Panc1 (cell line): ENCODE measurements around the gene AP3D1. TPM values are rescaled to one million over a fixed set of nuclear protein-coding genes. Genes with fewer than 3 reads are reported as not detected.
A peak's percentile ranks its signal among the peaks of the same experiment; 100 is the strongest.

Experiments
- ATAC-seq: fragments of 200-7000 bp; cut with Tn5 transposase; 2 replicates; pipeline ENCODE4 v1.9.1; 2020; ENCODE audit warnings: mild to moderate bottlenecking, moderate library complexity
- BruUV-seq: library from RNA; stranded (reverse); fragments of 400-500 nt; replicated peaks from 2 replicates; lab custom pipeline; 2021; lab: Mats Ljungman, UMichigan
- CTCF ChIA-PET: fragments of 300-600 bp; sonication (Branson Sonifier 250); formaldehyde crosslinking; loops from one replicate; lab custom pipeline; 2022; ENCODE audit warnings: antibody characterized with exemption; lab: Charles Lee
- POLR2A ChIA-PET: fragments of 300-600 bp; sonication (Branson Sonifier 250); formaldehyde crosslinking; loops from one replicate; lab custom pipeline; 2022; ENCODE audit warnings: antibody characterized with exemption; lab: Charles Lee
- DNase-seq: peaks from one replicate; pipeline ENCODE4 v3.0.0-alpha.2; 2010; ENCODE audit warnings: low read depth, low spot score
- H3K27ac ChIP-seq: 2 replicates; pipeline ENCODE4 v1.5.1; 2011; ENCODE audit warnings: mild to moderate bottlenecking, low read length, inconsistent platforms
- H3K27me3 ChIP-seq: fragments of 200-500 bp; sonication (Bioruptor generic); 2 replicates; pipeline ENCODE4 v1.6.0; 2014; ENCODE audit warnings: low read length, inconsistent platforms; ENCODE audit not compliant: control insufficient read depth, insufficient read depth
- H3K36me3 ChIP-seq: fragments of 200-500 bp; sonication (Bioruptor generic); 2 replicates; pipeline ENCODE4 v1.5.1; 2014; ENCODE audit warnings: inconsistent platforms, mild to moderate bottlenecking, low read length, moderate library complexity; ENCODE audit not compliant: control insufficient read depth, insufficient read depth
- H3K4me1 ChIP-seq: 2 replicates; pipeline ENCODE4 v1.5.1; 2011; ENCODE audit warnings: inconsistent platforms, mild to moderate bottlenecking, low read length, moderate library complexity; ENCODE audit not compliant: control insufficient read depth, insufficient read depth
- H3K4me3 ChIP-seq, 2 experiments: 2 replicates each; pipeline ENCODE4 v1.5.1; 2011 to 2012; ENCODE audit warnings: low read depth in 2 of 2, low read length in 2 of 2, mild to moderate bottlenecking in 2 of 2, inconsistent platforms in 1 of 2, moderate library complexity in 1 of 2
- H3K9me3 ChIP-seq: fragments of 200-500 bp; sonication (Bioruptor generic); 2 replicates; pipeline ENCODE4 v1.5.1; 2014; ENCODE audit warnings: low read depth, mild to moderate bottlenecking, inconsistent platforms, low read length, moderate library complexity; ENCODE audit not compliant: control insufficient read depth, insufficient read depth
- POLR2AphosphoS5 ChIP-seq: IDR thresholded peaks from 2 replicates; pipeline ENCODE4 v1.6.1; 2012; ENCODE audit warnings: mild to moderate bottlenecking, low read depth, low read length, moderate library complexity
- REST ChIP-seq, 2 experiments: IDR thresholded peaks; 2 replicates each; pipeline ENCODE4 v1.6.1; 2011 to 2012; ENCODE audit warnings: low read depth in 2 of 2, control low read depth in 1 of 2, low read length in 1 of 2, mild to moderate bottlenecking in 1 of 2, moderate library complexity in 1 of 2; ENCODE audit not compliant: insufficient read depth in 1 of 2
- SIN3A ChIP-seq: IDR thresholded peaks from 2 replicates; pipeline ENCODE4 v1.6.1; 2012; ENCODE audit warnings: low read depth, mild to moderate bottlenecking, low read length, moderate library complexity, borderline replicate concordance; ENCODE audit not compliant: insufficient read depth
- TCF7L2 ChIP-seq: IDR thresholded peaks from 2 replicates; pipeline ENCODE4 v1.6.1; 2011; ENCODE audit warnings: mild to moderate bottlenecking, low read depth, low read length, inconsistent platforms
- in situ Hi-C: cut with HindIII; loops from 2 replicates; pipeline ENCODE4 v1.10.0; 2016; ENCODE audit warnings: low sequenced_read_pairs, low pct_unique_long_range_greater_than_20kb
- intact Hi-C: fragments of 100-400 bp; cut with micrococcal nuclease; formaldehyde crosslinking; loops from one replicate; pipeline ENCODE4 v1.10.0; 2022; ENCODE audit not compliant: unreplicated experiment
- total RNA-seq: library from RNA; stranded (reverse); gene quantifications from one replicate; pipeline ENCODE4 v1.2.1, GENCODE V29; 2021; ENCODE audit not compliant: unreplicated experiment

The AP3D1 gene
- total RNA-seq, 1 experiment from 2014 or later: 167 TPM

- ATAC-seq (no peak), DNase-seq (no peak)
- in situ Hi-C loops (no loop called here), intact Hi-C loops (no loop called here)
- Histone ChIP-seq H3K36me3 (peaks cover 2% of the 10 kb centered on the region; the same call in 1 of the 2 replicates), H3K4me3 (no peak overlapping the region), H3K4me1 (no peaks in the 10 kb centered on the region), H3K9me3 (no peaks in the 10 kb centered on the region), H3K27ac (no peak overlapping the region), H3K27me3 (no peaks in the 10 kb centered on the region)
- ChIA-PET POLR2A (no interaction called here), CTCF (no interaction called here)
- TF ChIP-seq REST (IDR thresholded peaks at IDR 0.05; ENCODE audit: insufficient read depth in 1 of 2, low read depth in 2 of 2, low read length in 1 of 2): no peak
- no peak for TF ChIP-seq TCF7L2
- TF ChIP-seq POLR2AphosphoS5: no peak
- no peak for TF ChIP-seq SIN3A
- no TSS peak for BruUV-seq
Observed at GRCh38 chr19:2126879-2127518, 24.4 kb downstream of the AP3D1 start.

GRCh38 chr19:2123682-2124387 lies 27.5 kb downstream of the AP3D1 start:
- Histone ChIP-seq H3K27ac (no peak overlapping the region), H3K9me3 (no peaks in the 10 kb centered on the region), H3K4me1 (no peaks in the 10 kb centered on the region), H3K27me3 (no peaks in the 10 kb centered on the region), H3K4me3 (no peak overlapping the region), H3K36me3 (peaks cover 2% of the 10 kb centered on the region; the same call in 1 of the 2 replicates)
- ChIA-PET CTCF (no interaction called here), POLR2A (no interaction called here)
- TF ChIP-seq TCF7L2: no peak
- peak; percentile 92 to 97 for TF ChIP-seq REST (IDR thresholded peaks at IDR 0.05; ENCODE audit: insufficient read depth in 1 of 2, low read depth in 2 of 2, low read length in 1 of 2)
- DNase-seq: no peak
- intact Hi-C loops (no loop called here), in situ Hi-C loops (no loop called here)
- ATAC-seq: peak; percentile 16; the same call in 1 of the 2 replicates
- no TSS peak for BruUV-seq
